Heart right ventricle (tissue), 16 donors: ENCODE measurements around the gene STARD10. TPM values are rescaled to one million over a fixed set of nuclear protein-coding genes. Genes with fewer than 3 reads are reported as not detected.
"Not testable (repeated sequence)": the region's sequence is repeated elsewhere in the genome, so short reads cannot be mapped to it uniquely, and the experiment has no call there.

Source experiments
- ATAC-seq, 8 donors: fragments of 200-7000 bp; cut with Tn5 transposase; one replicate each; pipeline ENCODE4 v1.9.1; 2020; ENCODE audit warnings: mild to moderate bottlenecking in 8 of 8, moderate library complexity in 8 of 8, moderate number of reproducible peaks in 1 of 8
- DNase-seq, 2 donors: peaks; one replicate each; pipeline ENCODE4 v3.0.0-alpha.2; 2020
- H3K27ac ChIP-seq, 10 donors: fragments of 200-600 bp; sonication (generic) in 2 of 10; one replicate each; pipeline versions ENCODE4 v1.5.0 to v1.8.0; 2020 to 2022; ENCODE audit warnings: mild to moderate bottlenecking in 3 of 10
- H3K27me3 ChIP-seq, 7 donors: fragments of 200-600 bp; one replicate each; pipeline ENCODE4 v1.8.0; 2021 to 2022; ENCODE audit warnings: mild to moderate bottlenecking in 2 of 7
- H3K36me3 ChIP-seq, 9 donors: fragments of 200-600 bp; sonication (generic) in 1 of 9; one replicate each; pipeline versions ENCODE4 v1.5.0 to v1.8.0; 2020 to 2022; ENCODE audit warnings: mild to moderate bottlenecking in 2 of 9
- H3K4me1 ChIP-seq, 9 donors: fragments of 200-600 bp; sonication (generic) in 1 of 9; one replicate each; pipeline versions ENCODE4 v1.5.0 to v1.8.0; 2020 to 2022; ENCODE audit warnings: mild to moderate bottlenecking in 4 of 9
- H3K4me3 ChIP-seq, 10 donors: fragments of 200-600 bp; sonication (generic) in 2 of 10; one replicate each; pipeline versions ENCODE4 v1.5.0 to v1.8.0; 2020 to 2022; ENCODE audit warnings: mild to moderate bottlenecking in 7 of 10, moderate library complexity in 2 of 10
- H3K9me3 ChIP-seq, 11 donors: fragments of 200-600 bp in 10 of 11; sonication (generic) in 2 of 11; one replicate each; pipeline versions ENCODE4 v1.5.0 to v1.8.0; 2013 to 2022; ENCODE audit warnings: mild to moderate bottlenecking in 2 of 11, control low read depth in 1 of 11, moderate library complexity in 1 of 11
- WGBS, 2 donors: extraction: QIAGEN DNeasy Blood & Tissue Kit; methylation state at CpG; one replicate each; pipeline ENCODE4 v1.1.7; 2013; ENCODE audit warnings: inconsistent platforms in 1 of 2; 5-methylcytosine and 5-hydroxymethylcytosine counted together
- intact Hi-C, 10 donors: fragments of 100-400 bp; cut with DNase I; formaldehyde crosslinking; loops; one replicate each; pipeline versions ENCODE4 v1.11.1 to v1.14.2; 2022
- polyA plus RNA-seq, 2 donors: library from polyadenylated mRNA; stranded (reverse); fragments of 200-250 nt; gene quantifications; one replicate each; pipeline ENCODE4 v1.2.3, GENCODE V29; 2013
- total RNA-seq, 10 donors: library from RNA; stranded (reverse); fragmentation: NEBNext Ultra II Directional in 3 of 10; extraction: Animal tissue kit (Norgen Biotek cat#: 25700) in 3 of 10; gene quantifications; one replicate each; pipeline versions ENCODE4 v1.2.1 to v1.2.4, GENCODE V29; 2021 to 2023
- TF ChIP-seq, protein P1 (sequence below), 9 donors: fragments of 200-600 bp; sonication (generic) in 2 of 9; IDR thresholded peaks; one replicate each; pipeline versions ENCODE4 v1.5.0 to v1.8.0; 2021 to 2022; ENCODE audit warnings: antibody characterized with exemption in 9 of 9, mild to moderate bottlenecking in 5 of 9, moderate library complexity in 1 of 9
- donor health status: Arrhythmogenic right ventricular cardiomyopathy.
- donor health status: ischemic (EF 13 %, LVEDD 7.1; RV severe dilation, severe dysfunction).
- donor health status: healthy with polysubstance abuse.
- donor health status: DM: no; HTN: yes; CAD: no.
- donor health status: DM: no; HTN: no; CAD: no.
- donor health status: ischemic (EF 25% LVEDD 6.9; RV normal size, moderate dysfunction).
- donor health status: ischemic (EF 25% LVEDD 5.7; RV mildly dilated, moderate dysfunction).
- donor health status: healthy.
- donor health status: DM: yes; HTN: yes; CAD: no.
- donor health status: Ischemic cardiomyopathy.
- donor health status: ischemic (EF 35%, LVEDD 5.7; RV mildly dilated, moderate dysfunction).
- donor health status: nonischemic (EF 11% LVEDD 7.7; RV severe dilation, severe dysfunction).
- donor health status: DM: yes; HTN: yes; CAD: no.
- donor health status: PGD.
- donor health status: ischemic (EF 29% LVEDD 5.4; RV normal size, mild dysfunction).
- donor health status: nonischemic (EF 23%, LVEDD 6.1; RV moderate dilation, normal function).

STARD10 gene
- total and polyA plus RNA-seq, 12 donors: 36.1 to 291 (median 51.3) TPM

DNA sequence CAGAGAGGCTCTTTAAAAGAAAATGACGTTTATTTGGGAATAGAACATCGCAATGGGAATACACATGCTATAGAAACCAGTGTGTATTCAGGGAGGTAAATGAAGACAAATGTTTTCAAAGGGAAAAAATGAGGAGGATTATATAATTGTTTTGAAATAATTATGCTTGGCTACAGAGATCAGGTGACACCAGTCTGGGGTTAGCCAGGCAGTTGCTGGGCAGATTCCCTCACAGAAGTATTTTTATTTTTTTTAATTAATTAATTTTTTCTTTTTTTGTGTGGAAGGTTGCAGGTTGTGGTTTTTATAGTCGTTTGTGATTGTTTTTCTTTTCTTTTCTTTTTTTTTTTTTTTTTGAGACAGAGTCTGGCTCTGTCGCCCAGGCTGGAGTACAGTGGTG is 5.6 kb upstream of the STARD10 start:
- 73 to 74% methylated on average over 4 of the region's 4 CpGs for WGBS, 2 donors
- TF ChIP-seq, protein P1, sequence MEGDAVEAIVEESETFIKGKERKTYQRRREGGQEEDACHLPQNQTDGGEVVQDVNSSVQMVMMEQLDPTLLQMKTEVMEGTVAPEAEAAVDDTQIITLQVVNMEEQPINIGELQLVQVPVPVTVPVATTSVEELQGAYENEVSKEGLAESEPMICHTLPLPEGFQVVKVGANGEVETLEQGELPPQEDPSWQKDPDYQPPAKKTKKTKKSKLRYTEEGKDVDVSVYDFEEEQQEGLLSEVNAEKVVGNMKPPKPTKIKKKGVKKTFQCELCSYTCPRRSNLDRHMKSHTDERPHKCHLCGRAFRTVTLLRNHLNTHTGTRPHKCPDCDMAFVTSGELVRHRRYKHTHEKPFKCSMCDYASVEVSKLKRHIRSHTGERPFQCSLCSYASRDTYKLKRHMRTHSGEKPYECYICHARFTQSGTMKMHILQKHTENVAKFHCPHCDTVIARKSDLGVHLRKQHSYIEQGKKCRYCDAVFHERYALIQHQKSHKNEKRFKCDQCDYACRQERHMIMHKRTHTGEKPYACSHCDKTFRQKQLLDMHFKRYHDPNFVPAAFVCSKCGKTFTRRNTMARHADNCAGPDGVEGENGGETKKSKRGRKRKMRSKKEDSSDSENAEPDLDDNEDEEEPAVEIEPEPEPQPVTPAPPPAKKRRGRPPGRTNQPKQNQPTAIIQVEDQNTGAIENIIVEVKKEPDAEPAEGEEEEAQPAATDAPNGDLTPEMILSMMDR (IDR thresholded peaks at IDR 0.05): no peak
- ATAC-seq: no peak
- no peaks in the 10 kb centered on the region for H3K36me3 ChIP-seq
- H3K4me3 ChIP-seq: no peak overlapping the region
- H3K9me3 ChIP-seq: no peaks in the 10 kb centered on the region
- H3K4me1 ChIP-seq: peaks cover 0 to 7% (median 3%) of the 10 kb centered on the region in 9 donors
- DNase-seq: no peak
- no peak overlapping the region for H3K27ac ChIP-seq
- intact Hi-C loops: loop anchor here in 1 of 10 donors (10.0 kb wide), 1 partner anchor 215 kb away; no protein-coding TSS in a partner anchor
- H3K27me3 ChIP-seq: no peaks in the 10 kb centered on the region

- intact Hi-C loops: loop anchor here in 1 of 10 donors (10.0 kb wide), 1 partner anchor 214 kb away; no protein-coding TSS in a partner anchor
- Histone ChIP-seq H3K27me3 (no peaks in the 10 kb centered on the region), H3K4me1 (peaks cover under 1 to 11% (median 8%) of the 10 kb centered on the region in 9 donors), H3K36me3 (no peaks in the 10 kb centered on the region), H3K4me3 (no peak overlapping the region), H3K27ac (no peak overlapping the region), H3K9me3 (no peaks in the 10 kb centered on the region)
- whole genome bisulfite sequencing, 2 donors: 77 to 86% methylated on average over 4 of the region's 4 CpGs
- DNase-seq (no peak), ATAC-seq (no peak)
- TF ChIP-seq, protein P1 (IDR thresholded peaks at IDR 0.05): no peak
These were observed 4.5 kb upstream of the STARD10 start for GRCh38 chr11:72798361-72798760.

- Histone ChIP-seq H3K9me3 (no peaks in the 10 kb centered on the region), H3K27me3 (no peaks in the 10 kb centered on the region), H3K36me3 (no peaks in the 10 kb centered on the region), H3K4me1 (peaks cover 7 to 44% (median 35%) of the 10 kb centered on the region in 9 donors), H3K4me3 (peak overlapping the region in 7 of 10 donors; percentile 60 to 78 (median 69)), H3K27ac (peak overlapping the region; percentile 83 to 96 (median 90))
- ATAC-seq (no peak), DNase-seq (no peak)
- intact Hi-C loops: loop anchor here in 8 of 10 donors (1.0 to 10.0 kb wide), 6 partner anchors 66 to 208 kb away; no protein-coding TSS in a partner anchor
- 79 to 81% methylated on average over 2 of the region's 2 CpGs for WGBS, 2 donors
- TF ChIP-seq, protein P1 (IDR thresholded peaks at IDR 0.05): no peak
These were observed 797 bp downstream of the STARD10 start for GRCh38 chr11:72793076-72793424.

- no peak for ATAC-seq
- Histone ChIP-seq H3K4me1 (peaks cover 7 to 49% (median 35%) of the 10 kb centered on the region in 9 donors), H3K27ac (peak overlapping the region in 9 of 10 donors; percentile 83 to 96 (median 90)), H3K9me3 (no peaks in the 10 kb centered on the region), H3K4me3 (no peak overlapping the region), H3K27me3 (no peaks in the 10 kb centered on the region), H3K36me3 (no peaks in the 10 kb centered on the region)
- TF ChIP-seq, protein P1 (IDR thresholded peaks at IDR 0.05): no peak
- intact Hi-C loops: loop anchor here in 8 of 10 donors (1.0 to 10.0 kb wide), 6 partner anchors 65 to 208 kb away; no protein-coding TSS in a partner anchor
- DNase-seq: no peak
- WGBS, 2 donors: 96 to 97% methylated on average over 3 of the region's 3 CpGs
These were observed 1.3 kb downstream of the STARD10 start for GRCh38 chr11:72792437-72793021.

GRCh38 chr11:72791228-72791627 is 2.6 kb downstream of the STARD10 start:
- not testable (repeated sequence) for H3K4me3 ChIP-seq, H3K36me3 ChIP-seq, H3K9me3 ChIP-seq, DNase-seq, ATAC-seq, H3K27me3 ChIP-seq, H3K27ac ChIP-seq
- WGBS, 2 donors: 91 to 92% methylated on average over 7 of the region's 7 CpGs
- intact Hi-C loops: loop anchor here in 4 of 10 donors (5.0 to 10.0 kb wide), 3 partner anchors 64 to 206 kb away; no protein-coding TSS in a partner anchor
- H3K4me1 ChIP-seq: peaks cover 7 to 60% (median 35%) of the 10 kb centered on the region in 9 donors
